ENCODE results near the gene CEP128.
"Not testable (repeated sequence)": the region's sequence is repeated elsewhere in the genome, so short reads cannot be mapped to it uniquely, and the experiment has no call there.

- not testable (repeated sequence) for TF ChIP-seq CTCF (IDR thresholded peaks at IDR 0.05; ENCODE audit: low read depth, low read length); EZH2phosphoT487 (IDR thresholded peaks at IDR 0.05; ENCODE audit: low read depth)
Observed at GRCh38 chr14:80912013-80912412, 29.5 kb downstream of the CEP128 start.
